K562 (cell line): Measurements from ENCODE around the gene WLS. TPM values are rescaled to one million over a fixed set of nuclear protein-coding genes. Genes with fewer than 3 reads are reported as not detected.

Experiments used
- ATAC-seq: fragments of 200-7000 bp; cut with Tn5 transposase; 3 replicates; pipeline ENCODE4 v1.9.1; 2020; ENCODE audit warnings: moderate library complexity
- BruUV-seq: library from RNA; stranded (reverse); fragments of 400-500 nt; replicated peaks from 2 replicates; lab custom pipeline; 2021; lab: Mats Ljungman, UMichigan
- CTCF ChIA-PET: fragments of 300-600 bp; formaldehyde crosslinking; extraction: SDS; loops from one replicate; lab custom pipeline; 2021; ENCODE audit warnings: low intra/inter-chr PET ratio; lab: Yijun Ruan, JAX
- POLR2A ChIA-PET: fragments of 300-600, 350-650 bp; sonication (Branson Sonifier 250); formaldehyde crosslinking; extraction: SDS; loops from one replicate; lab custom pipeline; 2021; ENCODE audit warnings: antibody characterized with exemption, inconsistent platforms; lab: Yijun Ruan, JAX
- DNase-seq, 4 experiments: peaks; one replicate each; pipeline versions ENCODE4 v3.0.0 to v3.0.0-alpha.2; 2011 to 2018; ENCODE audit warnings: low spot score in 3 of 4, mixed read lengths in 3 of 4; ENCODE audit errors: extremely low read depth in 1 of 4
- FAIRE-seq: peaks from 2 replicates; lab custom pipeline; 2011; peaks lifted over from hg19 to GRCh38; lab: Jason Lieb, UNC
- H2AFZ ChIP-seq: 2 replicates; pipeline ENCODE4 v1.6.0; 2011; ENCODE audit warnings: low read depth, low read length, control low read depth, inconsistent platforms
- H3K27ac ChIP-seq: fragments of 200-600 bp; 3 replicates; pipeline ENCODE4 v1.8.0; 2011; ENCODE audit warnings: low read depth, mild to moderate bottlenecking, control low read depth, inconsistent platforms, low read length, moderate library complexity, mixed read lengths; ENCODE audit errors: extremely low read depth
- H3K27me3 ChIP-seq, 2 experiments: fragments of 300-600 bp in 1 of 2; 2 replicates in 1 of 2; 3 replicates in 1 of 2; pipeline versions ENCODE4 v1.6.0 to v1.8.0; 2011; ENCODE audit warnings: inconsistent platforms in 2 of 2, low read length in 2 of 2, mild to moderate bottlenecking in 1 of 2, mixed read lengths in 1 of 2, moderate library complexity in 1 of 2; ENCODE audit not compliant: control insufficient read depth in 2 of 2, insufficient read depth in 2 of 2
- H3K36me3 ChIP-seq: fragments of 300-600 bp; 3 replicates; pipeline ENCODE4 v1.8.0; 2011; ENCODE audit warnings: mild to moderate bottlenecking, low read length, inconsistent platforms; ENCODE audit not compliant: control insufficient read depth, insufficient read depth
- H3K4me1 ChIP-seq, 2 experiments: fragments of 200-600 bp in 1 of 2; replicated peaks in 1 of 2; 2 replicates in 1 of 2; 3 replicates in 1 of 2; pipeline versions ENCODE4 v1.5.1 to v1.8.0; 2011; ENCODE audit warnings: inconsistent platforms in 2 of 2, low read length in 2 of 2, mild to moderate bottlenecking in 1 of 2, mixed read lengths in 1 of 2, moderate library complexity in 1 of 2; ENCODE audit not compliant: control insufficient read depth in 2 of 2, insufficient read depth in 2 of 2
- H3K4me2 ChIP-seq: 2 replicates; pipeline ENCODE4 v1.6.1; 2011; ENCODE audit warnings: low read length, control low read depth, inconsistent platforms, mixed read lengths; ENCODE audit not compliant: insufficient read depth
- H3K4me3 ChIP-seq: fragments of 200-600 bp; sonication (generic), shearing (Covaris generic); 2 replicates; pipeline ENCODE4 v1.5.1; 2016; ENCODE audit warnings: control low read depth, inconsistent platforms
- H3K79me2 ChIP-seq: fragments of 200-600 bp; 3 replicates; pipeline ENCODE4 v1.8.0; 2011; ENCODE audit warnings: low read length, inconsistent platforms; ENCODE audit not compliant: control insufficient read depth, insufficient read depth
- H3K9ac ChIP-seq, 2 experiments: 2 replicates each; pipeline versions ENCODE4 v1.6.0 to v1.6.1; 2011; ENCODE audit warnings: low read depth in 2 of 2, low read length in 2 of 2, control low read depth in 1 of 2, inconsistent platforms in 1 of 2, mild to moderate bottlenecking in 1 of 2, mixed read lengths in 1 of 2; ENCODE audit not compliant: insufficient read depth in 1 of 2
- H3K9me1 ChIP-seq: one replicate; pipeline ENCODE4 v1.6.0; 2011; ENCODE audit warnings: inconsistent platforms, mild to moderate bottlenecking, low read length, moderate library complexity; ENCODE audit not compliant: control insufficient read depth, insufficient read depth
- H3K9me3 ChIP-seq: replicated peaks from 2 replicates; pipeline ENCODE4 v1.5.1; 2011; ENCODE audit warnings: low read depth, low read length, inconsistent platforms; ENCODE audit not compliant: control insufficient read depth, insufficient read depth
- H4K20me1 ChIP-seq: replicated peaks from 2 replicates; pipeline ENCODE4 v1.6.1; 2011; ENCODE audit warnings: low read length, inconsistent platforms, mixed read lengths; ENCODE audit not compliant: control insufficient read depth, insufficient read depth
- E2F1 ChIP-seq: sonication (generic); formaldehyde crosslinking; IDR thresholded peaks from 2 replicates; pipeline ENCODE4 v1.8.1; 2023; ENCODE audit warnings: mild to moderate bottlenecking, missing genetic modification reagents, moderate library complexity
- HIVEP1 ChIP-seq: fragments of 250-450 bp; sonication (Bioruptor Pico); IDR thresholded peaks from 2 replicates; pipeline ENCODE4 v1.4.0; 2020; ENCODE audit warnings: mild to moderate bottlenecking
- NR4A1 ChIP-seq, 2 experiments: fragments of 250-450 bp in 1 of 2; fragments of 450-650 bp in 1 of 2; sonication (Bioruptor Pico) in 1 of 2; IDR thresholded peaks; 2 replicates each; pipeline versions ENCODE4 v1.4.0 to v1.6.1; 2016 to 2020; ENCODE audit warnings: mild to moderate bottlenecking in 2 of 2, missing compliant biosample characterization in 1 of 2, missing genetic modification characterization in 1 of 2, moderate library complexity in 1 of 2
- POLR3A ChIP-seq: IDR thresholded peaks from 2 replicates; pipeline ENCODE4 v1.6.1; 2011; ENCODE audit warnings: borderline replicate concordance, mild to moderate bottlenecking, moderate library complexity; ENCODE audit not compliant: insufficient read length, insufficient read depth; ENCODE audit errors: extremely low read depth
- RBBP5 ChIP-seq: fragments of 200-600 bp; sonication (generic); IDR thresholded peaks from 2 replicates; pipeline ENCODE4 v1.6.1; 2012; ENCODE audit warnings: borderline replicate concordance, mild to moderate bottlenecking, low read length, control low read depth, inconsistent platforms; ENCODE audit not compliant: insufficient read depth, poor library complexity, severe bottlenecking
- RBM22 ChIP-seq: fragments of 200-400 bp; formaldehyde crosslinking; IDR thresholded peaks from 2 replicates; pipeline ENCODE4 v1.6.1; 2018; ENCODE audit warnings: low read length, low read depth; ENCODE audit not compliant: poor library complexity, severe bottlenecking
- SAP30 ChIP-seq: fragments of 200-600 bp; sonication (generic); IDR thresholded peaks from 2 replicates; pipeline ENCODE4 v1.6.1; 2012; ENCODE audit warnings: borderline replicate concordance, low read depth, mild to moderate bottlenecking, moderate library complexity, low read length, control low read depth, inconsistent platforms; ENCODE audit not compliant: insufficient read depth, poor library complexity, severe bottlenecking
- TBL1XR1 ChIP-seq, 2 experiments: IDR thresholded peaks; 2 replicates each; pipeline ENCODE4 v1.6.1; 2012; ENCODE audit warnings: improper control_type of control experiment in 2 of 2, low read length in 2 of 2, mild to moderate bottlenecking in 1 of 2
- WGBS: fragments of 100-300 bp; shearing (Covaris generic); methylation state at CpG from one replicate; pipeline ENCODE4 v1.1.6; 2016; ENCODE audit warnings: low coverage, mixed read lengths; ENCODE audit not compliant: insufficient coverage; ENCODE audit errors: missing lambda C conversion rate; 5-methylcytosine and 5-hydroxymethylcytosine counted together
- in situ Hi-C: fragments of 300-500 bp; cut with MboI; formaldehyde crosslinking; loops from 4 replicates; pipeline ENCODE4 v1.15.0; 2018; ENCODE audit warnings: inconsistent platforms, mixed read lengths
- intact Hi-C: fragments of 100-400 bp; cut with micrococcal nuclease; formaldehyde crosslinking; loops from 2 replicates; pipeline ENCODE4 v1.14.2; 2022
- polyA plus RNA-seq, 8 experiments: library from polyadenylated mRNA; depleted of rRNA in 4 of 8; stranded (reverse) in 5 of 8; unstranded in 3 of 8; fragments of >200 nt; fragmentation: Nextera tagmentation in 2 of 8; fragmentation: Illumina TruSeq in 1 of 8; extraction: Ambion mirVana in 2 of 8; extraction: Trizol in 1 of 8; gene quantifications; 2 replicates each; pipeline versions ENCODE4 v1.2.1 to v1.2.3, GENCODE V29; 2011 to 2014; ENCODE audit warnings: inconsistent platforms in 1 of 8, missing spikeins in 1 of 8
- total RNA-seq, 7 experiments: library from RNA; depleted of rRNA in 6 of 7; stranded (reverse); fragments of >200 nt in 6 of 7; fragmentation: Illumina TruSeq in 2 of 7; extraction: Trizol in 2 of 7; gene quantifications; 2 replicates each; pipeline versions ENCODE4 v1.2.1 to v1.2.3, GENCODE V29; 2011 to 2021; ENCODE audit warnings: low replicate concordance in 1 of 7
- TF ChIP-seq, protein P1 (sequence below): fragments of 250-450 bp; sonication (Bioruptor Pico); IDR thresholded peaks from 2 replicates; pipeline ENCODE4 v1.8.0; 2022; ENCODE audit warnings: inconsistent platforms, mild to moderate bottlenecking, moderate library complexity, borderline replicate concordance

The WLS gene
- total and polyA plus RNA-seq, 9 of the 15 experiments (the other 6 are each of a cell fraction or from before 2014, with no cell fraction given), result 0.47 TPM; not detected in 8

GRCh38 chr1:68221980-68222373 lies 10.3 kb downstream of the WLS start:
- intact Hi-C loops, result no loop called here
- POLR2A ChIA-PET, result interaction anchor here (0.7 kb wide), 1 partner anchor 26 kb away, joined by 3 read pairs; no protein-coding TSS in a partner anchor
- Histone ChIP-seq H3K79me2 (no peaks in the 10 kb centered on the region), H2AFZ (no peak overlapping the region)
- no peak for ATAC-seq
- in situ Hi-C loops, result no loop called here
- TF ChIP-seq E2F1, result no peak
- TF ChIP-seq, all 486 proteins: peak for 0
- Histone ChIP-seq H3K4me1 (no peaks in the 10 kb centered on the region), H3K36me3 (no peaks in the 10 kb centered on the region), H3K9me1 (no peaks in the 10 kb centered on the region), H3K27ac (no peak overlapping the region), H3K9ac (no peak overlapping the region), H3K4me2 (no peak overlapping the region), H3K27me3 (no peaks in the 10 kb centered on the region), H3K9me3 (no peaks in the 10 kb centered on the region; the same call in 1 of the 2 replicates), H3K4me3 (no peak overlapping the region), H4K20me1 (no peaks in the 10 kb centered on the region)
- BruUV-seq, result no TSS peak
- 2% methylated on average over 5 of the region's 5 CpGs for WGBS
- no peak for DNase-seq
- FAIRE-seq, result no peak
- CTCF ChIA-PET, result no interaction called here

GRCh38 chr1:68221001-68221979 lies 11.0 kb downstream of the WLS start:
- 1% methylated on average over 4 of the region's 4 CpGs for whole genome bisulfite sequencing
- H3K27ac ChIP-seq, result no peak overlapping the region
- H2AFZ ChIP-seq, result no peak overlapping the region
- H3K4me1 ChIP-seq, result no peaks in the 10 kb centered on the region
- no peak overlapping the region for H3K4me2 ChIP-seq
- no peaks in the 10 kb centered on the region; the same call in 1 of the 2 replicates for H3K9me3 ChIP-seq
- ATAC-seq (no peak), DNase-seq (no peak), FAIRE-seq (no peak)
- no TSS peak for BruUV-seq
- no peaks in the 10 kb centered on the region for H3K36me3 ChIP-seq
- POLR2A ChIA-PET, result interaction anchor here (0.7 kb wide), 1 partner anchor 27 kb away, joined by 3 read pairs; no protein-coding TSS in a partner anchor
- H3K9ac ChIP-seq, result no peak overlapping the region
- CTCF ChIA-PET, result no interaction called here
- intact Hi-C loops (no loop called here), in situ Hi-C loops (no loop called here)
- no peaks in the 10 kb centered on the region for H4K20me1 ChIP-seq
- no peaks in the 10 kb centered on the region for H3K27me3 ChIP-seq
- H3K79me2 ChIP-seq, result no peaks in the 10 kb centered on the region
- no peaks in the 10 kb centered on the region for H3K9me1 ChIP-seq
- H3K4me3 ChIP-seq, result no peak overlapping the region
- TF ChIP-seq RBM22 (no peak), RBBP5 (no peak), POLR3A (no peak), HIVEP1 (CRISPR knock-in tag) (no peak), TBL1XR1 (IDR thresholded peaks at IDR 0.05; ENCODE audit: low read length in 2 of 2) (no peak), SAP30 (no peak), NR4A1 (CRISPR knock-in tag; IDR thresholded peaks at IDR 0.05) (no peak), NR4A1 (tag; IDR thresholded peaks at IDR 0.05) (no peak)
- TF ChIP-seq, protein P1, sequence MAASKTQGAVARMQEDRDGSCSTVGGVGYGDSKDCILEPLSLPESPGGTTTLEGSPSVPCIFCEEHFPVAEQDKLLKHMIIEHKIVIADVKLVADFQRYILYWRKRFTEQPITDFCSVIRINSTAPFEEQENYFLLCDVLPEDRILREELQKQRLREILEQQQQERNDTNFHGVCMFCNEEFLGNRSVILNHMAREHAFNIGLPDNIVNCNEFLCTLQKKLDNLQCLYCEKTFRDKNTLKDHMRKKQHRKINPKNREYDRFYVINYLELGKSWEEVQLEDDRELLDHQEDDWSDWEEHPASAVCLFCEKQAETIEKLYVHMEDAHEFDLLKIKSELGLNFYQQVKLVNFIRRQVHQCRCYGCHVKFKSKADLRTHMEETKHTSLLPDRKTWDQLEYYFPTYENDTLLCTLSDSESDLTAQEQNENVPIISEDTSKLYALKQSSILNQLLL (CRISPR knock-in tag), result no peak
